Activated T-helper 1 cell treated with Interleukin-2 at 50 U/mL for 16 hours (primary cell): Measurements from ENCODE around the gene SPECC1.
"Not testable (repeated sequence)": the region's sequence is repeated elsewhere in the genome, so short reads cannot be mapped to it uniquely, and the experiment has no call there.

ENCODE experiments used
- DNase-seq: peaks from one replicate; pipeline ENCODE4 v3.0.0-alpha.2; 2020; ENCODE audit warnings: low read depth

SPECC1 gene

DNA sequence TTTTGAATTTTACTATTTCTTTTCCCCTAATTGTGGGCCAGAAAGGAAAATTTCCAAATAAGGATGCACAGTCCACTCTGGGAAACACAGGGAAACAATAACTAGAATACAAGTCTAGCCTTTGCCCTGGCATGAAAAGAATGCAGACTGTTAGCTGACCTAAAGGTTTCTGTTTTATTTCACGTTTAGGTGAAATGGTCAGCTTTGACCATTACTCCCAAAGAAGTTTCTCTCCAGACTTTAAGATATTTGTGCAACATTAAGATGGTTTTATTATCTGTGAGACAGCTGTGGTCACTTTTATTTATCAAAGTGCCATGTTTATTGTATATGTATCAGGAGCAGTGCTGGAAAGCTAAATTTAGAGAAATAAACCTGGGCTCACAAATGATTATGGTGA lies 163.9 kb downstream of the SPECC1 start:
- DNase-seq, result no peak

DNA sequence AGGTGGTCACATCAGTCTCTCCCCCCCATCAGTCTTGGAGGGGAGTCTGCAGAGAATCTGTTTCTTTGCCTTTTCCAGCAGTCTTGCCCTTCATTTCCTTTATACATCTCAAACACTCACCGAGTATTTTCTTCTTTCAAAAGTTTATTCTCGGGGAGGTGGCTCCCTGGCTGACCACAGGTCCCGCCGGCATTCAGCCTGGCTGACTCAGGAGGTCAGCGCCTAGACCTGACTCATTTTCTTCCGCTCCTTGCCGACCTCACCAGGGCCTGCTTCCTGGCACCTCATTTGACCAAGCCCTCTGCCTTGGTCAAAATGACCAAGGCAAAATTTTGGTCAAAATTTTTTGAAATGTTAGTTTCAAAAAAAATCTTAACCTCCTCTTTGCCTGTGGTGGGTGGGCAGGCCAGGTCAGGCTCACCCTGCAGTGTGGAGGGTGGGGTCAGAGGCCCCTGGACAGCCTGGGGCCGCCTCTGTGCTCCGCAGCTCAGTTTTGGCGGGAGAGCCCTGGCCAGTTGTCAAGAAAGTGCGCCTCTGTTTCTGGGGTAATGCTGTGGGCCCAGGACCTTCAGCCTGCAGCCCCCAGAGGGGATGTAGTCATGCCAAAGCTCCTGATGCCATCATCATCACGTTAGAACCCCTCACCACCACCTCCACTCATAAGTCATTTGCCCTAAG lies 165.6 kb downstream of the SPECC1 start:
- DNase-seq, result no peak

DNA sequence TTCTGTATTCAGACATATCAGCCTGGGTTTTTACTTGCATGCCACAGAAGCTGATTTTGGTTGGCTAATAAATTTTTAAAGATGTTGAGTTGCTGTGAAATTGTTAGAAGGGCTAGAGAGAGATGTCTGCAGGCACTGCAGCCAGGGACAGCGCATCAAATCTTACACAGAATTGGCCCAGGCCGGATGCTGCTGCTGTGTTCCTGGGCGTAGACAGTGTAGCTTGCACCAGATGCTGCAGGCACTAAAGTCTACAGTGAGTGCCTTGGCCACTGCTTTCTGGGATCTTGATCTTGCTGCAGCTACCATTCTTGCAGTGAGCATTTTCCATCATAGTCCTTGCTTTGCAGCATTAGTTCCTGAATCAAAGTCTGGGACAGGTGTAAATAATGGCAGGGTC lies 169.9 kb downstream of the SPECC1 start:
- no peak for DNase-seq

DNA sequence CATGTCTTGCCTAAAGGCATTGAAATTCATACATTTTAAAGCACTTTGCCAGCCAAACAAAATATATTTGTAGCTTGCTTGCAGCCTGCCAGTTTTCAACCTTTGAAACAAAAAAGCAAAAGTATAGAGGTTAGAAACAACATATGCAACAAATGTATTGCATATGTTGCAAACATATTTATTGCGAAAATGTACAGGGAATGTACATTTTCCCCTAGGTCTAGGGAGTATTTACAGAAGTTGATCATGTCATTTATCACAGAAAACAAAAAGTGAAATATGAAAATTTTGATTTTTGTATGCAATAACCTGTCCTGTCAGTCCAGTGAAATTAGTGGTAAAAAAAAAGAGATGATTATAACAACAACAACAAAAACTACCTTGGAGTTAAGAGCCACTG lies 171.5 kb downstream of the SPECC1 start:
- DNase-seq, result no peak

DNA sequence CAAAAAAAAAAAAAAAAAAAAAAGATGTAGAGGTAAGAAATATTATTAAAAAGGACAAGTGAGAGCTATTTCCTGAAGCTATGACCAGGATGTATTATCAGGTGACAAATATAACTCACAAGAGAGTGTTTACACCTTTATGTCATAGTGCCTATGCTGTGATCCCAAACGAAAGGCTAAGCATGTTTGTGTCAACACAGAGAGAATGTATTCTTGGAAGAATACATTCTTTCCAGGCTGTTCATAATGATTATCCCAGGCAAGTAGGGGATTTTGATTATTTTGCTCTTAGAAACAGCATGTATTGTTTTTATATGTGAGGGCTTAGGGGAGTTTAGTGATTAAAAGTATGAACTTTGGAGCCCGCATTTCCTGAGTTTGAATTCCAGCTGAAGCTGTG lies 175.0 kb downstream of the SPECC1 start:
- no peak for DNase-seq

DNA sequence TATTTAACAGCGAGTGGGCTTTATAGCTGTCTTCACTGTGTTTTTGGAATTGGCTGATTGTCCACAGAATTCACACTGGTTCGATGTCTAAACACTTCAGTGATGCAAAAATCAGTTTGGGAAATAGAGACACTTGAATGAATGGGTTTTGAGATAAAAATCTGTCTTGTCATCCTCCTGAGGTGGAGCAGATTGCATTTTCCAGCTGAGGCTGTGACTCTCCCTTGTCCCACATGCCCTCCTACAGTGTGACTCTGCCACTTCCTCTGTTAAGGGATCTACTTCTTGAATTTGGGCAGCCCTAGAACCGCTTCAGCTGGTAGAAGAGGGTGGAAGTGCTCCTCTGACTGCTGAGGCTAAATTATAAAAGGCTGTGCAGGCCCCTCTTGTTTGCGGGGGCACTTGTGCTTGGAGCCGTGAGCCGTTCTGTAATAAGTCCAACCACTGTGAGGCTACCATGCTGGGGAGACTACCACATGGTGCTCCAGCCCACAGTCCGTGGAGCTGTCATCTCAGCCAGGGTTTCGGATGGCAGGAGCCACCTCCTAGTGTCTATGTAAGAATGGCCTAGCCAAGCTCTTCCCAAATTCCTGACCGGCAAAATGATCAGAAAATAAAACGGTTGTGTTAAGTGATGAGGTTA lies 175.9 kb downstream of the SPECC1 start:
- no peak for DNase-seq

DNA sequence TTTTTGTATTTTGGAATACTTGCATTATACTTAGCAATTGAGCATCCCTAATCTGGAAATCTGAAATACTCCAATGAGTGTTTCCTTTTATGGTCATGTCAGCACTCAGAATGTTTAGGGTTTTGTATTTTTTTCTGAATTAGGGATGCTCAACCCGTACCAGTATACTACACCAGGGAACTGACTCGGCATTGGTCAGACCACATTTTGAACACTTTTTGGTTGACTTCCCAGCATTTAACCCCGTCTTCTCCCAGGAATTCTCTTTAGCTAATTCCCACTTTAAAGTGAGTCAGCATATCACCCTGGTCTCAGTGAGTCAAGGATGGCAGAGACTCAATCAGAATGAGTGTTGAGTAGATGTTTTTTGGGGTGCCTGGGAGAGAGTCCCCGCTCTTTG lies 177.9 kb downstream of the SPECC1 start:
- no peak for DNase-seq

DNA sequence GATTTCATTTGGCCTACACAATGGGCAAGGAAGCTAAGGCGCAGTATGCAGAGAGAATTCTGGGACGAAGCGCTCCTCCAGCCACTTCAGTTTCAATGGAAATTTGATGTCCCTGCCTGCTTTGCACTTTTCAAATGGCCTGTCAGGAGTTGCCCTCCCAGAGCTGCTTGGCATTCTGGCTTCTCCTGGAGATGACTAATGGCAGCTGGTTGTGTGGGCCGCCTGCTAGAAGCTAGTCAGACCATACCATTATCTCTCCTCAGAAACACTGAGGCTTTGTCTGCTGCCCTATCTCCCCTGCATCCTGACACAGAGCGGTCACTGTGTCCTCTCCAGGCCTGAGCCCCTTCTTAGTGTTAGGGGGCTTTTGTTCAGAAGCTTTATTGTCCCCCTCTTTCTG lies 180.1 kb downstream of the SPECC1 start:
- DNase-seq, result no peak

DNA sequence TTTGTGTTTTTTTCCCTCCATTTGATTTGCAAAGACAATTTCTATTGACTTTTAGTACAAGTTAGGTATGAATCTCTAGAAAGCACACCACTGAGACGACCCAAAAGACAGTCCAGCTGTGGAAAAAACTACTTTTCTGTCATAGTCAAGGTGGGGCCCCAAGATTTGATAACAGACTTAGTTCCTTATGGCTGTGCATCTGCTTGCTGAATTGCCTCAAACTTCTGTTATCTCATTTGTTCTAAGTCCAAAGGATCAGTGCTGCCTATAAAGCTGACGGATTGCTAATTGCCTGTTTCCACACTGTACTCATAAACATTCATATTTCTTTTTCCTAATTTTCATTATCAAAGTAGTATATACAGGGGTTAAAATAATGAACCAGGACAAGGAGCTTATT lies 180.8 kb downstream of the SPECC1 start:
- no peak for DNase-seq

DNA sequence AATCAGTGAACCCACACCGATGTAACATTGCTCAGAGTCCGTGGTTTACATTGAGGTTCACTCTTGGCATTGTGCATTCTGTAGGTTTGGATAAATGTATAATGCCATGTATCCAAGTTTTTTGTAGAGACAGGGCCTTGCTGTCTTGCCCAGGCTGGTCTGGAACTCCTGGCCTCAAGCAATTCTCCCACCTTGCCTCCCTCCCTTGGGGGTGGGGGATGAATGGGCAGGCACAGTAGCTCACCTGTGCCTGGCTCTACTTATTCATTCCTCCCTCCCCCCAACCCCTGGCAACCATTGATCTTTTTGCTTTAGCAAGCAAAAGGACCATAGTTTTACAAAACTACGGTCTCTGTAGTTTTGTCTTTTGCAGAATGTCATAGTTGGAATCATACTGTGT lies 181.4 kb downstream of the SPECC1 start:
- DNase-seq, result no peak

DNA sequence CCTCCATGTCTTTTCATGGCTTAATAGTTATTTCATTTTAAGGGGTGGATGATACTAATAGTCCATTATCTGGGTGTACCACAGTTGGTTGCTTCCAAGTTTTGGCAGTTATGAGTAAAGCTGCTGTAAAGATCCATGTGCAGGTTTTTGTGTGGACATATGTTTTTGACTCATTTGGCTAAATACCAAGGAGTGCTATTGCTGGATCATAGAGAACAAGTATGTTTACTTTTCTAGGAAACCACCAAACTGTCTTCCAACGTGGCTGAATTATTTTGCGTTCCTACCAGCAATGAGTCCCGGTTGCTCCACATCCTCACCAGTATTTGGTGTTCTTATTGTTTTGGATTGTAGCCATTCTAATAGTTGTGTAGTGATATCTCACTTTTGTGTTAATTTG lies 181.9 kb downstream of the SPECC1 start:
- DNase-seq, result no peak

DNA sequence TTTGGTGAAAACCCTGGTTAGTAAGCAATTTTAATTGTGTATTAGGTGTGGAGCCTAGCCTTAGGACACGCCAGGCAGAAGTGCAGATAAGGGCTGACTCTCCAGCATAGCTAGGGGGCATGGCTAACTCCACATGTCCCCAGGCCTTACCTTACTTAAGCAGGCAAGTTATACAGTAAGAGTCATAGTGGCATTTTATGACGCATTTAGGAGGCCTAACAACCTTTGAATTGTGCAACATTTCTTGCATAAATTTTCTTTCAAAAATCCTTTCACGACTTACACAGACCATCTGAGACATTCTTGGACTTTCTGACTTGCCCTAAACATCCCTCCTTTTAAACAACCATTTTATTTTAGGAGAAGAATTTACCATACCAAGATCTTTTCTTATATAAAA lies 187.1 kb downstream of the SPECC1 start:
- DNase-seq, result not testable (repeated sequence)

DNA sequence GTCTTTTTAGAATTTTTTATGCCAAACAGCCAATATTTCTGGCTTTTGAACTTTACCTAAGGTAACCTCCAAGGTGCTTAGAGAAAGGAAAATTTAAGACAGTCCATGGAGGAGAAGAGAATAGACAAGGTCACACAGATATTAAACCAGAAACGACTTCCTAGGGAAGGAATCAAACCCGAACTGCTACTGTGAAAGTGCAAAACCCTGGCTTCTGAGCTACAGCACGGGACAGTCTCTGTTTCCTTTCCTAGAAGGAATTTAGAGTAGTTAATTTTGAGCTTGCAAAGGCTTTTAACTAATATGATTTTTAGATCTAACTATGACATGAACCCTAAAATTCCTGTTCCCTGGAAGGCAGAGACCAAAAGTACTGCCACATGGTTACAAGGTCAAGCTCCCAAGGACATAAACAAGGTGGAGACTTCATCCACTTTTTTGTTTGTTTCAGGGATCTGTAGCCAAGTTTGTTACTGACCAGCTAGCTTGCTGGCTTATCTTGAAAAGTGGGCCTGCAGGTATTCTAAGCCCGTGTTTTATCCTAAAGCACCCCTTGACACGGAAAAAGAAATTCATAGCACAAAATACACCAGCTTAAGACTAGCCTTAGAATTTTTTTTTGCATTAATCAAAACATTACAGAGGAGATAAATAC lies 188.2 kb downstream of the SPECC1 start:
- no peak for DNase-seq

DNA sequence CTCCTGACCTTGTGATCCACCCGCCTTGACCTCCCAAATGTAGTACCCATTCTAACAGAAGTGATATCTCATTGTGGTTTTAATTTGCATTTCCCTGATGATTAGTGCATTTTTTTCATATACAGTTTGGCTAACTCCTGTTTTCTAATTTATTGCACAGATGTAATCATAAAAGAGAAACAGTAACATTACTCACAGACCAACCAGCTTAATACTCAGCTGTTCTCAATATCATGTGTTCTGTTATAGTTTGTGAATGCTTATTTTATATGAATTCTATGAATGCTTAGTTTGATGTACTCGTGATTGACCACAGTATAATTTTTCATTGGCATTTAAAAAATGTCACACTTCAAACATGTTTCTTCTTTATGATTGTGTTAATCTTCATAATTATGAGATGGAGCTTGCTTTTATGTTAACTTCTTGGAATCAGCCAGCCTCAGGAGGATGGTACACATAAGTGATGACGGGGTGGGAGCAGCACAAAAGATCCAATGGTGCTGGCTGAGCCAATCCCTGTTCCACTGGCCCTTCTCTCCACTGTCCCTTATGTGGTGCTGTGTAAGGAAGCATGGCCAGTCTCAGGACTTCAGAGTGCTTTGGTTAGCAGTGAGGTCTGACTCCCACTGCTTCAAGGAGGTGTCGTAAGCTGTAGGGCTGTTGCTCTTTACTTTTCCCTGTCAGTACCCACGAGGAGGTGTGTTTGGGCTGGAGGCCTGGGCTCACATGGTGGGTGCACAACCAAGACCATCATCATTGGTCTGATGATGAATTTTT lies 191.0 kb downstream of the SPECC1 start:
- DNase-seq, result no peak

DNA sequence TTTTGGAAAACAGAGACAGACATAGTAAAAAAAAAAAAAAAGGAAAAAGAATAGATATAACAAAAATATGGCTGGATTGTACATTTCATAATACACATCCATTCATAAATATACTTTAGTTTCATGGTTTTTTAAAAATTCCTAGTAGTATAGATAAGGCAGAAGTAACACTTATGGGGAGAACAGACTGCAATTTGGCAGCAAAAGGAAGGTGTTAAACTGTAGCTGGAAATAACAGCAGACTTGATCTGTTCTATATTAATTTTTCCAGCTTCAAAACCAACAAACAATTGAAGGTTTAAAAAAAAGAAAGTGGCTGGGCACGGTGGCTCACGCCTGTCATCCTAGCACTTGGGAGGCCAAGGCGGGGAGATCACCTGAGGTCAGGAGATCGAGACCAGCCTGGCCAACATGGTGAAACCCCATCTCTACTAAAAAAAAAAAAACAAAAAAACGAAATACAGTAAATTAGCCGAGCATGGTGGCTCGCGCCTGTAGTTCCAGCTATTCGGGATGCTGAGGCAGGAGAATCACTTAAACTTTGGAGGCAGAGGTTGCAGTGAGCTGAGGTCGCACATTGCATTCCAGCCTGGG lies 191.8 kb downstream of the SPECC1 start:
- DNase-seq, result no peak

DNA sequence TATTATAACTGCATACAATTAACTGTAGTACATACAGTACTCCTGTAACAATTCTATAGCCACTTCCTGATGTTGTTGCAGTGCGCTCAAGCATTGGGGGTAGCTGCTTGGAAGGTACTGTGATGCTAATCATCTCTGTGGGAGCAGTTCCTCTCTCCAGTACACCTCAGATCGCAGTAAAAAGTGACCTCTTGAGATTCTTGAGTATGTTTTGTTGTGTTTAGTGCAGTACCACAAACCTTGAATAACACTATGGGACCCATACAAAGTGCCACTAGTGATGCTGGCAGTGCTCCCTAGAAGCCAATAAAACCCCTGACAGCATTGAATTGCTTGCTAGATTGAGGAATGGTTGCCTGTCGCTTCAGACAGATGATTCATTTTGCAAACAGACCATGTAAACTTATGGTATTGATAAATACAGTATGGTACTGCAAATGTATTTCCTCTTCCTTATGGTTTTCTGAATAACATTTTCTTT lies 193.0 kb downstream of the SPECC1 start:
- DNase-seq, result no peak

DNA sequence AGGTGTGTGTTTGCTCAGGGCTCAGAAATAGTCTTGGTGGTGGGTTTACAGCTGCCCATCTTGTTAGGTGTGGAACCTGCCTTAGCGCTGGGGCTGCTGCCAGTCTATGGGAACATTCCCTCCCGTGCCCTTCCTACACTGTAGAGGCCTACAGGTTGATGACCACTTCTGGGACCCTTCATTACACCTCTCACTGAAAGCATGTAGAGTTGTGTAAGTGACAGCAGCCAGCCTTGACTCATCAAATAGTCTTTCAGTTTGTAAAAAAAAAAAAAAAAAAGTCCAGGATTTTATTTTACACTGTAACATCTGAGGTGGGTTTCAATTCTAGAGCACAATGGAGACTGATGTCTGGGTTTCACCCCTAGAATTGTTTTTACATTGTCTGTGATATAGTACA lies 193.9 kb downstream of the SPECC1 start:
- no peak for DNase-seq

DNA sequence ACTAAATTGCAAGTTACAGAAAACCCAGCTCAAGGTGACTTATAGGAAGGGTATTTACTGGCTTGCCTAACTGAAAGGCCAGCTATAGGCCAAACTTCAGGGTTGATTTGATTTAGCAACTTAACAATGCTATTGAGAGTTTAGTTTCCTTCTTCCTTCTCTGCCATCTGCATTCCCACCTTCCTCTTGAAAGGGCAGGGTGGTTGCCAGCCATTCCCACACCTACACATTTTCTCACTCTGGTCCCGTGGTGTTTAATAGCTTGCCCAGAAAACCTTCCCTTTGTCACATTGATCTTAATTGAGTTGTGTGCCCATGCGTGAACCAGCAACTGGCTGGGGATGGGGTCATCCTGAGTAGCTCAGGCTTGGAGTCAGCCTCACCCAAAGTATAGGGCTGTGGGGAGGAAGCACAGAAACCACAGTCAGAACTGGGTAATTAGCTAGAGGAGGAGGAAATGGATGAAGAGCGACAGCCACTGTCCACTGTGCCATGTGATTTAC lies 194.7 kb downstream of the SPECC1 start:
- DNase-seq, result no peak

DNA sequence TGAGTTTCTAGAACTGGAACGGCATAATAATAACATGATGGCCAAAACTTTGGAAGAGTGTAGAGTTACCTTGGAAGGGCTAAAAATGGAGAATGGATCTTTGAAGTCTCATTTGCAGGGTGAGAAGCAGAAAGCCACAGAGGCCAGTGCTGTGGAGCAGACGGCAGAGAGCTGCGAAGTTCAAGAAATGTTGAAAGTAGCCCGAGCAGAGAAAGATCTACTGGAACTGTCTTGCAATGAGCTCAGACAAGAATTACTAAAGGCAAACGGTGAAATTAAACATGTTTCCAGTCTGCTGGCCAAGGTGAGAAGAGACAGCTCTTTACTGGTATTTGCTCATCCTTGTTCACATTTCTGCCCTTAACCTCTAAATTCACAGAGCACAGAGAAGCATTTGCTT lies 196.4 kb downstream of the SPECC1 start:
- DNase-seq, result no peak

DNA sequence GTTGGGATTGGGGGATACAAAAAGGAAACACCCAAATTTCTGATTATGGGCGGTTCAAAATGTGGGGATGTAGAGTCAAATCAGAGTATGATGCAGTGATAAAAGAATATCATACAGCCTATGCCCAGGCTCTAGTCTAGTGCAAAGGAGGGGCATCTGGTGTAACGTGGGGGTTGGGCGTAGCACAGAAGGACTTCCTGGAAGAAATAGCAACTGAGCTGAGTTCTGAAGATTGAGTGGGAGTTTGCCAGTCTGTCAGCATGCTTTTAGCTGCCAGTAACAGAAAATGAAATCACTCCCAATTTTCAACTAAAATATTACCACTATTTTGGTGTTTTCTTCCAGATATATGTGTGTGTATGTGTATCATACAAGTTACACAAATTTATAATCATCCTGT lies 196.9 kb downstream of the SPECC1 start:
- DNase-seq, result no peak

DNA sequence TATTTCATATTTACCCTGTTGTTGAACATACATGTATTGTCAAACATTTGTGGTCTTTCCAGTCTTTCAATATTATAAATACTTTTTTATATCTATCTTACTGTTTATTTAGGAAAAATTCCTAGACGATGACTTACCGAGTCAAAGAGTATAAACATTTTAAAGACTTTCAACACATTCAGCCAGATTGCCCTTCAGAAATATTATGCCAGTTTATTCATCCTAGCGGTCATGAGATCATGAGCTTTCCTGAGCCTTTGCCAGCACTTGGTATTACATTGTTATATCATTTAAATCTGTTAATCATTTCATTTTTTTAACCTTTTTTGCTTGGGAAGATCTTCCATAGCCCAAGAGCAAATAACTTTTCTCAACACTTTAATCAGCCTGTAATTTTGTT lies 197.4 kb downstream of the SPECC1 start:
- no peak for DNase-seq
